CD14-positive monocyte (primary cell): Measurements from ENCODE around the gene CFAP97. TPM values are rescaled to one million over a fixed set of nuclear protein-coding genes. Genes with fewer than 3 reads are reported as not detected.

ENCODE experiments used
- DNase-seq, 3 donors: peaks; one replicate each; pipeline ENCODE4 v3.0.0-alpha.2; 2011 to 2022
- H2AFZ ChIP-seq: 2 replicates; pipeline ENCODE4 v1.6.0; 2012; ENCODE audit warnings: mild to moderate bottlenecking, low read depth, low read length, inconsistent platforms; ENCODE audit not compliant: insufficient read depth, poor library complexity, severe bottlenecking
- H3K27ac ChIP-seq, 2 donors: 1 replicate in 1 of 2; 2 replicates in 1 of 2; pipeline ENCODE4 v1.5.1; 2012 to 2013; ENCODE audit warnings: low read length in 2 of 2, control low read depth in 1 of 2, inconsistent platforms in 1 of 2, low read depth in 1 of 2, mild to moderate bottlenecking in 1 of 2
- H3K27me3 ChIP-seq, 2 donors: one replicate each; pipeline versions ENCODE4 v1.6.0 to v1.6.1; 2011 to 2013; ENCODE audit warnings: low read length in 2 of 2; ENCODE audit not compliant: control insufficient read depth in 2 of 2, insufficient read depth in 2 of 2
- H3K36me3 ChIP-seq, 2 donors: replicated peaks in 1 of 2; 1 replicate in 1 of 2; 2 replicates in 1 of 2; pipeline versions ENCODE4 v1.5.1 to v1.6.1; 2012 to 2013; ENCODE audit warnings: low read length in 2 of 2, control low read depth in 1 of 2, inconsistent platforms in 1 of 2, mild to moderate bottlenecking in 1 of 2; ENCODE audit not compliant: insufficient read depth in 2 of 2, control insufficient read depth in 1 of 2
- H3K4me1 ChIP-seq, 2 donors: 1 replicate in 1 of 2; 2 replicates in 1 of 2; pipeline versions ENCODE4 v1.5.1 to v1.6.1; 2012 to 2013; ENCODE audit warnings: low read length in 2 of 2, control low read depth in 1 of 2, inconsistent platforms in 1 of 2, mild to moderate bottlenecking in 1 of 2, moderate library complexity in 1 of 2; ENCODE audit not compliant: insufficient read depth in 2 of 2, control insufficient read depth in 1 of 2
- H3K4me2 ChIP-seq: replicated peaks from 2 replicates; pipeline ENCODE3; 2012; ENCODE audit warnings: low read length, moderate library complexity, mild to moderate bottlenecking; ENCODE audit not compliant: poor library complexity, severe bottlenecking; ENCODE audit errors: extremely low read depth
- H3K4me3 ChIP-seq, 3 experiments: fragments of 200-600 bp in 1 of 3; sonication (generic) in 1 of 3; replicated peaks in 1 of 3; 1 replicate in 2 of 3; 2 replicates in 1 of 3; pipeline ENCODE4 v1.5.1; 2011 to 2013; ENCODE audit warnings: low read length in 3 of 3, mild to moderate bottlenecking in 3 of 3, control low read depth in 2 of 3, low read depth in 2 of 3, inconsistent platforms in 1 of 3, moderate library complexity in 1 of 3
- H3K79me2 ChIP-seq: 2 replicates; pipeline ENCODE4 v1.6.0; 2012; ENCODE audit warnings: mild to moderate bottlenecking, control low read depth, inconsistent platforms, low read length, moderate library complexity; ENCODE audit not compliant: insufficient read depth
- H3K9ac ChIP-seq: 2 replicates; pipeline ENCODE4 v1.6.0; 2017; ENCODE audit warnings: low read length, mild to moderate bottlenecking; ENCODE audit not compliant: insufficient read depth, poor library complexity, severe bottlenecking
- H3K9me3 ChIP-seq, 2 donors: replicated peaks in 1 of 2; 1 replicate in 1 of 2; 2 replicates in 1 of 2; pipeline versions ENCODE4 v1.5.1 to v1.6.1; 2012 to 2013; ENCODE audit warnings: low read length in 2 of 2, control low read depth in 1 of 2; ENCODE audit not compliant: control insufficient read depth in 1 of 2, insufficient read depth in 1 of 2
- H4K20me1 ChIP-seq: 2 replicates; pipeline ENCODE4 v1.6.0; 2012; ENCODE audit warnings: mild to moderate bottlenecking, low read length, control low read depth, moderate library complexity; ENCODE audit not compliant: insufficient read depth
- H3K27ac Mint-ChIP-seq, 7 donors: one replicate each; pipeline ENCODE4 v1.8.0; 2020; ENCODE audit warnings: mild to moderate bottlenecking in 7 of 7, mixed read lengths in 7 of 7, moderate library complexity in 6 of 7, inconsistent platforms in 2 of 7
- H3K27me3 Mint-ChIP-seq, 3 donors: one replicate each; pipeline ENCODE4 v1.8.0; 2021 to 2022; ENCODE audit warnings: low read depth in 3 of 3, mild to moderate bottlenecking in 3 of 3, mixed read lengths in 3 of 3, moderate library complexity in 3 of 3, inconsistent platforms in 1 of 3
- H3K36me3 Mint-ChIP-seq, 2 donors: one replicate each; pipeline ENCODE4 v1.8.0; 2020; ENCODE audit warnings: mixed read lengths in 2 of 2, inconsistent platforms in 1 of 2, mild to moderate bottlenecking in 1 of 2
- H3K4me1 Mint-ChIP-seq: one replicate; pipeline ENCODE4 v1.8.0; 2020; ENCODE audit warnings: mild to moderate bottlenecking, mixed read lengths
- H3K4me3 Mint-ChIP-seq, 2 donors: one replicate each; pipeline ENCODE4 v1.8.0; 2020; ENCODE audit warnings: mild to moderate bottlenecking in 2 of 2, mixed read lengths in 2 of 2, moderate library complexity in 1 of 2
- H3K9me3 Mint-ChIP-seq, 7 donors: one replicate each; pipeline ENCODE4 v1.8.0; 2020 to 2022; ENCODE audit warnings: mixed read lengths in 7 of 7, mild to moderate bottlenecking in 6 of 7, moderate library complexity in 6 of 7, inconsistent platforms in 2 of 7
- CTCF ChIP-seq: fragments of 200-600 bp; IDR thresholded peaks from one replicate; pipeline ENCODE4 v1.8.0; 2022; ENCODE audit warnings: antibody characterized with exemption, mild to moderate bottlenecking
- WGBS: methylation state at CpG from one replicate; pipeline ENCODE4 v1.1.5; 2013; ENCODE audit warnings: missing lambda C conversion rate; ENCODE audit not compliant: insufficient coverage; 5-methylcytosine and 5-hydroxymethylcytosine counted together
- intact Hi-C, 2 donors: fragments of 100-400 bp; cut with micrococcal nuclease; formaldehyde crosslinking; loops; one replicate each; pipeline versions ENCODE4 v1.15.0 to v1.15.1; 2023
- polyA plus RNA-seq, 3 donors: library from polyadenylated mRNA; depleted of rRNA in 1 of 3; unstranded in 2 of 3; stranded (reverse) in 1 of 3; fragments of 300-500 nt in 2 of 3; fragments of >200 nt in 1 of 3; fragmentation: Illumina TruSeq in 2 of 3; gene quantifications; 1 replicate in 2 of 3; 2 replicates in 1 of 3; pipeline ENCODE4 v1.2.3, GENCODE V29; 2012 to 2021

CFAP97 gene
- polyA plus RNA-seq, 3 donors, result 2.7 to 16.8 (median 12.3) TPM

GRCh38 chr4:185221912-185222311, 18.1 kb upstream of the CFAP97 start:
- Histone ChIP-seq H3K27me3 (no peaks in the 10 kb centered on the region), H3K9me3 (no peaks in the 10 kb centered on the region), H3K4me2 (no peak overlapping the region), H3K36me3 (no peaks in the 10 kb centered on the region), H2AFZ (no peak overlapping the region), H4K20me1 (no peaks in the 10 kb centered on the region), H3K9ac (no peak overlapping the region), H3K4me3 (no peak overlapping the region), H3K4me1 (no peaks in the 10 kb centered on the region), H3K79me2 (no peaks in the 10 kb centered on the region), H3K27ac (no peak overlapping the region)
- peaks cover 8 to 9% (median 9%) of the 10 kb centered on the region in 3 donors for H3K27me3 Mint-ChIP-seq
- no peaks in the 10 kb centered on the region for H3K36me3 Mint-ChIP-seq
- peaks cover 0 to 5% (median 2%) of the 10 kb centered on the region in 7 donors for H3K9me3 Mint-ChIP-seq
- 75% methylated on average over 8 of the region's 10 CpGs for WGBS
- H3K27ac Mint-ChIP-seq, result no peak overlapping the region
- no peaks in the 10 kb centered on the region for H3K4me1 Mint-ChIP-seq
- no peak for DNase-seq
- no peak overlapping the region for H3K4me3 Mint-ChIP-seq
- intact Hi-C loops, result no loop called here
- TF ChIP-seq CTCF, result no peak

DNA sequence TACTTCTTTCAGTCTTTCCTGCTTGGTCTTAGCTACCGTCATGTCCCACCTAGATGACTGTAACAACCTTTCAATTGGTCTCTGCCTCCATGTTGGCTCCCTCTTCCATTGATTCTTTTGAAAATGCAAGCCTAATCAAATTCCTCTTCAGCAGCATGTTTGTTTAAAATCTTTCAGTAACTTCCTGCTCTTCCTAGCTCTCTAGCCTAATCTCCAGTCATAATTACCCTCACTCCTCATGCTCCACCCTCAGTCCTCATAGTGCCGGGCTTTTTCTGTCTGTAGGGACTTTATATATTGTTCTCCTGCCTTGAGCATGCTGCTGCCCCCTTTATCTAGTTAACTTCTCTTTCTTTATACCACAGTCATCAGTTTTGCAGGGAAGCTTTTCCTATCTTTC, 17.7 kb upstream of the CFAP97 start:
- Mint-ChIP-seq H3K27ac (no peak overlapping the region), H3K27me3 (peaks cover 12 to 13% (median 12%) of the 10 kb centered on the region in 3 donors), H3K4me1 (no peaks in the 10 kb centered on the region), H3K4me3 (no peak overlapping the region), H3K9me3 (peaks cover 0 to 5% (median 0%) of the 10 kb centered on the region in 7 donors), H3K36me3 (no peaks in the 10 kb centered on the region)
- TF ChIP-seq CTCF, result no peak
- no peaks in the 10 kb centered on the region for H4K20me1 ChIP-seq
- WGBS, result 100% methylated on average over 1 of the region's 2 CpGs
- no peaks in the 10 kb centered on the region for H3K9me3 ChIP-seq
- intact Hi-C loops, result no loop called here
- no peak for DNase-seq
- H3K27ac ChIP-seq, result no peak overlapping the region
- no peaks in the 10 kb centered on the region for H3K79me2 ChIP-seq
- no peaks in the 10 kb centered on the region for H3K4me1 ChIP-seq
- no peaks in the 10 kb centered on the region for H3K27me3 ChIP-seq
- no peak overlapping the region for H3K4me3 ChIP-seq
- H3K36me3 ChIP-seq, result no peaks in the 10 kb centered on the region
- H3K9ac ChIP-seq, result no peak overlapping the region
- no peak overlapping the region for H3K4me2 ChIP-seq
- no peak overlapping the region for H2AFZ ChIP-seq
